ENCODE results near the gene FMN2.

DNA sequence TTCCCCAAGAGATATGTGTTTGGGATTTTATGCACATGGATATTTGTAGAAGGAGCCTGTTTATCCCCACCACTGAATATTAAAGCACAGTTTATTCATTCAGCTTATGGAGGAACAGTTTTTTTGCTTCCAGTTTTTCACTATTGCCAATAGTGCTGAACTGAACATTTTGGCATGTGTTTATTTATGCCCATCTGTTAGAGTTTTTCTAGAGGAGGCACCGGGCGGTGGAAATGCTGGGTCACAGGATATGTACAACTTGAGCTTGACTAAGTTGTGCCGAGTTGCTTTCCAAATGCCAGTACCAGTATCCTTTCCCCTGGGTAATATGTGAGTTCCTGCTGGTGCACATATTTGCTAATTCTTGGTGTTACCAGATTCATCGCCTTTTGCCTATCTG is 409.0 kb downstream of the FMN2 start:
- TF ChIP-seq, protein P1, sequence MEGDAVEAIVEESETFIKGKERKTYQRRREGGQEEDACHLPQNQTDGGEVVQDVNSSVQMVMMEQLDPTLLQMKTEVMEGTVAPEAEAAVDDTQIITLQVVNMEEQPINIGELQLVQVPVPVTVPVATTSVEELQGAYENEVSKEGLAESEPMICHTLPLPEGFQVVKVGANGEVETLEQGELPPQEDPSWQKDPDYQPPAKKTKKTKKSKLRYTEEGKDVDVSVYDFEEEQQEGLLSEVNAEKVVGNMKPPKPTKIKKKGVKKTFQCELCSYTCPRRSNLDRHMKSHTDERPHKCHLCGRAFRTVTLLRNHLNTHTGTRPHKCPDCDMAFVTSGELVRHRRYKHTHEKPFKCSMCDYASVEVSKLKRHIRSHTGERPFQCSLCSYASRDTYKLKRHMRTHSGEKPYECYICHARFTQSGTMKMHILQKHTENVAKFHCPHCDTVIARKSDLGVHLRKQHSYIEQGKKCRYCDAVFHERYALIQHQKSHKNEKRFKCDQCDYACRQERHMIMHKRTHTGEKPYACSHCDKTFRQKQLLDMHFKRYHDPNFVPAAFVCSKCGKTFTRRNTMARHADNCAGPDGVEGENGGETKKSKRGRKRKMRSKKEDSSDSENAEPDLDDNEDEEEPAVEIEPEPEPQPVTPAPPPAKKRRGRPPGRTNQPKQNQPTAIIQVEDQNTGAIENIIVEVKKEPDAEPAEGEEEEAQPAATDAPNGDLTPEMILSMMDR (IDR thresholded peaks at IDR 0.05; ENCODE audit: insufficient read depth, low read length, poor library complexity, severe bottlenecking): no peak
- TF ChIP-seq EZH2phosphoT487 (conservative IDR thresholded peaks at IDR 0.05; ENCODE audit: low read length): no peak

Measured in SU-DHL-6 (cell line).